ENCODE measurements around the gene DNAJC7. TPM values are rescaled to one million over a fixed set of nuclear protein-coding genes. Genes with fewer than 3 reads are reported as not detected.

The DNAJC7 gene
- total RNA-seq, 2 donors from 2014 or later = 106 to 117 TPM

DNA sequence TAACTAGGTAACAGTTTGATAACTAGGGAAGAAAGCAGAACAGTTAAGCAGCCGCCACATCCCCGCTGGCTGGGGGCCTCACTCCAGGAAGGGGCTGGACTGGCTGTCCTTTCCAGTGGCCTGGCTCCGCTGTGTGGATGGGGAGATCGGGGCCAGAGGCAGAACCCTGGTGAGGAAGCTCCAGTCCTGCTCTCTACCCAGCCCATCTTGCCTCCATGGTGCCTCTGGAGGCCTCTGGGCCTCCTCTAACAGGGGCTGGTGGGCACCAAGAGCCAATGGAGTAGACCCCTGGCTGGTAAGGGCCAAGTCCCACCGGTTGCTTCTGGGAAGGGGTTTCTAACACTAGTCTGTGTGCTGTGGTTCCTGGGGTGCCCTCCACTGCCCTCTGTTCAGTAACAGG is 42.6 kb downstream of the DNAJC7 start:
- peak in 1 of 2 donors; percentile 10 for ATAC-seq (replicated peaks in 1 of 2)
- no peaks in the 10 kb centered on the region for H3K27me3 Mint-ChIP-seq (ENCODE audit: low read depth)
- H3K4me1 Mint-ChIP-seq (ENCODE audit: low read depth) = peaks cover 20% of the 10 kb centered on the region
- DNase-seq = no peak
- peaks cover 12 to 20% of the 10 kb centered on the region in 2 donors for H3K36me3 Mint-ChIP-seq (ENCODE audit: insufficient read depth in 2 of 2)
- no peaks in the 10 kb centered on the region for H3K9me3 Mint-ChIP-seq
- no peak overlapping the region for H3K4me3 Mint-ChIP-seq
- H3K27ac Mint-ChIP-seq = no peak overlapping the region

GRCh38 chr17:41974031-41974430 is 43.2 kb downstream of the DNAJC7 start:
- Mint-ChIP-seq H3K27ac (no peak overlapping the region), H3K27me3 (ENCODE audit: low read depth) (no peaks in the 10 kb centered on the region), H3K36me3 (ENCODE audit: insufficient read depth in 2 of 2) (peaks cover 12 to 20% of the 10 kb centered on the region in 2 donors), H3K4me1 (ENCODE audit: low read depth) (peaks cover 26% of the 10 kb centered on the region), H3K4me3 (no peak overlapping the region), H3K9me3 (no peaks in the 10 kb centered on the region)
- DNase-seq = no peak
- ATAC-seq (replicated peaks in 1 of 2) = no peak

DNA sequence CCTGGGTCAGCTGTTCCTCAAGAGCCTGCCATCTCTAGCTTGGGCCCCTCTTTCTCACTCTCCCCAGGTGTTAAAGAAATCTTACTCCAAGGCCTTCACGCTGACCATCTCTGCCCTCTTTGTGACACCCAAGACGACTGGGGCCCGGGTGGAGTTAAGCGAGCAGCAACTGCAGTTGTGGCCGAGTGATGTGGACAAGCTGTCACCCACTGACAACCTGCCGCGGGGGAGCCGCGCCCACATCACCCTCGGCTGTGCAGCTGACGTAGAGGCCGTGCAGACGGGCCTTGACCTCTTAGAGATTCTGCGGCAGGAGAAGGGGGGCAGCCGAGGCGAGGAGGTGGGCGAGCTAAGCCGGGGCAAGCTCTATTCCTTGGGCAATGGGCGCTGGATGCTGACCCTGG is 43.8 kb downstream of the DNAJC7 start:
- H3K9me3 Mint-ChIP-seq = no peaks in the 10 kb centered on the region
- H3K36me3 Mint-ChIP-seq (ENCODE audit: insufficient read depth in 2 of 2) = peaks cover 12 to 17% of the 10 kb centered on the region in 2 donors
- H3K4me3 Mint-ChIP-seq = no peak overlapping the region
- peaks cover 29% of the 10 kb centered on the region for H3K4me1 Mint-ChIP-seq (ENCODE audit: low read depth)
- H3K27me3 Mint-ChIP-seq (ENCODE audit: low read depth) = no peaks in the 10 kb centered on the region
- ATAC-seq (replicated peaks in 1 of 2) (no peak), DNase-seq (no peak)
- no peak overlapping the region for H3K27ac Mint-ChIP-seq

DNA sequence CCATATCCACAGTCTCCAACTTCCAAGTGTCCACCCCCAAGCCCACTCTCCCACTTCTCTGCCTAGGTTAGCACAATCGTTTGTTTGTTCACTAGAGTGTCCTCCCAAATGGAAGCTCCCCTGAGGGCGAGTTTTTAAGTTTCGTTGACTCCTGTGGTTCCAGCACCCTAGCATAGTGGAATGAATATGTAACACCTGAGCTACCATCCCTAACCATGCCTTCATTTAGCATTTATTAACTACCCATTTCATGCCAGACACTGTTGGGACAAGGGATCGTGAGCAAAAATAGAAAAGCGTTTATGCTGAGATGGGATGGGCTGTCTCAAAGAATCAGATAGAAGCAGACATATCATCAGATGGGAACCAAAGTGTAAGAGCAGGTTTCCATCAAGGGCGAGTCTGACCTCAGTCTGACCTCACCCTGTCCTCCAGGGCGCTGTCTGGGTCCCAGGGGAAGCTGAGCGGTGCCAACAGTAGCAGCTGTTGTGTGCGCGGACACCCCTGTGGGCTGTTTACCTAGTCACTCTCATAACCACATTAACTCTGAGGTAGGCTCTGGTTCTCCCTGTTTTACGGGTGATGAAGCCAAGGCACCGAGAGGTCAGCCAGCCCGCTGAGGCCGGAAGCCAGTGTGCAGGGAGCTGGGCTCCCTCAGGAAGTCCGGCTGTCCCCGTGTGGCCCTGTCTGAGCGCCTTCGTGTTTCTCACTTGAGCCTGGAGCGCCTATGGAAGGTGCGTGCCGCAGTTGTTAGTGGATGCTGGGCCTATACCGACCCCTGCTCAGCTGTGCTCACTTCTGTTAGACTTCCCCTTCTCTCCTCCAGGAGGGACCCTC is 44.5 kb downstream of the DNAJC7 start:
- no peaks in the 10 kb centered on the region for H3K27me3 Mint-ChIP-seq (ENCODE audit: low read depth)
- no peak for ATAC-seq (replicated peaks in 1 of 2)

DNA sequence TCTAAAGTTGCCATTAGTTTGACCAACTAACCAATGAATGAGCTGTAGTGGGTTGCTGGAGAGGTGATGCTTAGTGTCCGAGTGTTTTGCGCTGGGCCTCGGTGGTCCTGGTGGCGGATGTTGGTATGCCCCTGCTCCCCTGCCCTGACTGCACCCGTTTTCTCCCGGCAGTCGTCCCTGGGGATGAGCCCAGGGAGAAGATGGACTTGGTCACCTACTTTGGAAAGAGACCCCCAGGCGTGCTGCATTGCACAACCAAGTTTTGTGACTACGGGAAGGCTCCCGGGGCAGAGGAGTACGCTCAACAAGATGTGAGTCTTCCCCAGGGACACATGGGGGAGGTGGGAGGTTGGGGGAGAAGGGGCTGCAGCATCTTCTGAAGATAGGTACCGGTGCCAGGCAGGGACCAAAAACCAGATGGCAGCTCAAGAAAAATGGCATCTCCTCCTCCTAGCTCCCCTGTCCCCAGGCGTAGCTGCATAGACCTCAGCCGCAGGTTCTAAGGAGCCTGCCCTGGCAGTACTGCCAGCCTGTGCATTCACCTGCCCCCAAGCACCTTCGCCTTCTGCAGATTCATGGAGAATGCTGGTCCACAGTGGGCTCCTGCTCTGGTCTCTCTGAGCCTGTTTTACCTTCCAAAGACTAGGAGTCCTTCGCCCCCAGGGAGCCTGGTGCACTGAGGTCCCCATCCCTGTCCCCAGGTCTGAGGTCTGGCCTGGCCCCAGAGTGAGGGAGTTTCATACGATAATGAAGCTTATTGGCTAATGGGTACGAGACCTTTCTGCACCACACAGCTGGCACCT is 45.3 kb downstream of the DNAJC7 start:
- H3K36me3 Mint-ChIP-seq (ENCODE audit: insufficient read depth in 2 of 2) = peaks cover 7 to 14% of the 10 kb centered on the region in 2 donors
- H3K9me3 Mint-ChIP-seq = no peaks in the 10 kb centered on the region
- H3K27me3 Mint-ChIP-seq (ENCODE audit: low read depth) = no peaks in the 10 kb centered on the region
- no peak for DNase-seq
- H3K4me3 Mint-ChIP-seq = no peak overlapping the region
- ATAC-seq (replicated peaks in 1 of 2) = no peak
- peaks cover 42% of the 10 kb centered on the region for H3K4me1 Mint-ChIP-seq (ENCODE audit: low read depth)
- no peak overlapping the region for H3K27ac Mint-ChIP-seq

More for the DNA sequence above, 44.5 kb downstream of the DNAJC7 start:
- Mint-ChIP-seq H3K4me1 (ENCODE audit: low read depth) (peaks cover 36% of the 10 kb centered on the region), H3K9me3 (no peaks in the 10 kb centered on the region), H3K36me3 (ENCODE audit: insufficient read depth in 2 of 2) (peaks cover 10 to 14% of the 10 kb centered on the region in 2 donors), H3K27ac (peak overlapping the region; percentile 11), H3K4me3 (no peak overlapping the region)
- no peak for DNase-seq

GRCh38 chr17:41970901-41971331 is 46.3 kb downstream of the DNAJC7 start:
- DNase-seq = no peak
- no peak for ATAC-seq (replicated peaks in 1 of 2)
- H3K36me3 Mint-ChIP-seq (ENCODE audit: insufficient read depth in 2 of 2) = peaks cover 7 to 9% of the 10 kb centered on the region in 2 donors
- H3K27me3 Mint-ChIP-seq (ENCODE audit: low read depth) = no peaks in the 10 kb centered on the region
- peaks cover 44% of the 10 kb centered on the region for H3K4me1 Mint-ChIP-seq (ENCODE audit: low read depth)
- H3K9me3 Mint-ChIP-seq = no peaks in the 10 kb centered on the region
- no peak overlapping the region for H3K27ac Mint-ChIP-seq
- H3K4me3 Mint-ChIP-seq = peak overlapping the region in 1 of 2 donors; percentile 3

GRCh38 chr17:41968676-41969075 is 48.6 kb downstream of the DNAJC7 start:
- Mint-ChIP-seq H3K4me1 (ENCODE audit: low read depth) (peaks cover 55% of the 10 kb centered on the region), H3K27ac (no peak overlapping the region), H3K36me3 (ENCODE audit: insufficient read depth in 2 of 2) (peaks cover 7 to 8% of the 10 kb centered on the region in 2 donors), H3K27me3 (ENCODE audit: low read depth) (no peaks in the 10 kb centered on the region), H3K4me3 (peak overlapping the region in 1 of 2 donors; percentile 79), H3K9me3 (no peaks in the 10 kb centered on the region)
- ATAC-seq (replicated peaks in 1 of 2) = no peak
- no peak for DNase-seq

DNA sequence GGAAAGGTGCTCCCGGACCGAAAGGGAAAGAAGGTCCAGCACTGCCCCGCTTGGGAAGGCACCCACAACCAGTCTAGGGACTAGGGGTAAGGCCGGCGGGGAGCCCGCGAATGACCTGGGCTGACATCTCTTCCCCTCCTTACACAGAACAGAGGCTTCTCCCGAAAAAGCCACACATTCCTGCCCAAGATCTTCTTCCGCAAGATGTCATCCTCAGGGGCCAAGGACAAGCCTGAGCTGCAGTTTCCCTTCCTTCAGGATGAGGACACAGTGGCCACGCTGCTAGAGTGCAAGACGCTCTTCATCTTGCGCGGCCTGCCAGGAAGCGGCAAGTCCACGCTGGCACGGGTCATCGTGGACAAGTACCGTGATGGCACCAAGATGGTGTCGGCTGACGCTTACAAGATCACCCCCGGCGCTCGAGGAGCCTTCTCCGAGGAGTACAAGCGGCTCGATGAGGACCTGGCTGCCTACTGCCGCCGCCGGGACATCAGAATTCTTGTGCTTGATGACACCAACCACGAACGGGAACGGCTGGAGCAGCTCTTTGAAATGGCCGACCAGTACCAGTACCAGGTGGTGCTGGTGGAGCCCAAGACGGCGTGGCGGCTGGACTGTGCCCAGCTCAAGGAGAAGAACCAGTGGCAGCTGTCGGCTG is 49.2 kb downstream of the DNAJC7 start:
- H3K9me3 Mint-ChIP-seq = no peaks in the 10 kb centered on the region
- H3K27me3 Mint-ChIP-seq (ENCODE audit: low read depth) = no peaks in the 10 kb centered on the region
- H3K4me3 Mint-ChIP-seq = peak overlapping the region; percentile 73 to 79
- H3K4me1 Mint-ChIP-seq (ENCODE audit: low read depth) = peaks cover 55% of the 10 kb centered on the region
- no peak for ATAC-seq (replicated peaks in 1 of 2)
- H3K27ac Mint-ChIP-seq = peak overlapping the region; percentile 40
- H3K36me3 Mint-ChIP-seq (ENCODE audit: insufficient read depth in 2 of 2) = peaks cover 5 to 7% of the 10 kb centered on the region in 2 donors
- no peak for DNase-seq

DNA sequence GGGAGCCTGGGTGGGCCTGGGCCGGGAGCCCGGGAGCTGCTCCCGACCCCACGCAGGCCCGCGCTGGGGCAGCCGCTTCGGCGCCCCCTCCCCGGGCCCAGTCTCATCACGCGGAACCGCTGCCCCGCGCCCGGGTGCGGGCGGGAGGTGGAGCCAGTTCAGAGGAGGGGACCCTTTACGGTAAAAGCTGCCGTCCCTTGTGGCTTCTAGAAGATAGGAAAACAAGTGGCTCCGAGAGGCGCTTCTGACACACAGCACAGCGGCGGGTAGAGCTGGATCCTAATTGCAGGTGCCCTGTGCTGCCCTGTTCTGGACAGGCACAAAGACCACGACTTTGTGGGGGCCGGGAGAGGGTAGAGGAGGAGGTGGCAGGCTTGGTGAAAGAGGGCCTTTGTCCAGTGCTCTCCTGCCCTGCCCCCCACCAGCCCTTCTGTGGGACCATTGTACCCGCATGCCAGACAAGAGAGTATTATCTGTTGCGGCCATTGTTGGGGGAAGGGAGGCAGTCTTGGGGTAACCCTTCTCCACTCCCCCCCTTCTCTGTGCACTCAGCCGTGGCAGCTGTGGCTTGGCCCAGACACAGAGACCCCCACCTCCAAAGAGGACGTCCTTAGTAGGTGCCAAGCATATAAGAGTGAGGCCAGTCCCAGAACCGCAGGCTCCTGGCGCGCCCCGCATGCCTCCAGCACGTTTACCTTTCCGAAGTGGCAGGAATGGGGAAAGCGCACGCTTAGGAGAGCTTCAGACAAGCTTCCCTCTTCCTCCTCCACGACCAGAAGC is 49.9 kb downstream of the DNAJC7 start:
- no peaks in the 10 kb centered on the region for H3K9me3 Mint-ChIP-seq
- peak; percentile 57 to 58 for DNase-seq
- peaks cover 5 to 6% of the 10 kb centered on the region in 2 donors for H3K36me3 Mint-ChIP-seq (ENCODE audit: insufficient read depth in 2 of 2)
- H3K27ac Mint-ChIP-seq = peak overlapping the region; percentile 85
- H3K27me3 Mint-ChIP-seq (ENCODE audit: low read depth) = no peaks in the 10 kb centered on the region
- peak; percentile 24 to 27 for ATAC-seq (replicated peaks in 1 of 2)
- peaks cover 55% of the 10 kb centered on the region for H3K4me1 Mint-ChIP-seq (ENCODE audit: low read depth)
- peak overlapping the region; percentile 73 to 79 for H3K4me3 Mint-ChIP-seq

- Mint-ChIP-seq H3K4me3 (peak within 1 kb of the TSS; percentile 73 to 79), H3K27me3 (ENCODE audit: low read depth) (no peaks in the 10 kb centered on the region), H3K27ac (peak within 1 kb of the TSS; percentile 85), H3K4me1 (ENCODE audit: low read depth) (peaks cover 53% of the 10 kb centered on the region), H3K9me3 (no peaks in the 10 kb centered on the region), H3K36me3 (ENCODE audit: insufficient read depth in 2 of 2) (peaks cover 5 to 6% of the 10 kb centered on the region in 2 donors)
- ATAC-seq (replicated peaks in 1 of 2) (peak; percentile 84 to 88), DNase-seq (peak; percentile 94 to 95)
Measured at GRCh38 chr17:41966463-41967140, 50.6 kb downstream of the DNAJC7 start, which contains the start of gene CNP. TSS of gene CNP (plus strand) at chr17:41966795. CDS start at chr17:41966885, 90 bp downstream.

DNA sequence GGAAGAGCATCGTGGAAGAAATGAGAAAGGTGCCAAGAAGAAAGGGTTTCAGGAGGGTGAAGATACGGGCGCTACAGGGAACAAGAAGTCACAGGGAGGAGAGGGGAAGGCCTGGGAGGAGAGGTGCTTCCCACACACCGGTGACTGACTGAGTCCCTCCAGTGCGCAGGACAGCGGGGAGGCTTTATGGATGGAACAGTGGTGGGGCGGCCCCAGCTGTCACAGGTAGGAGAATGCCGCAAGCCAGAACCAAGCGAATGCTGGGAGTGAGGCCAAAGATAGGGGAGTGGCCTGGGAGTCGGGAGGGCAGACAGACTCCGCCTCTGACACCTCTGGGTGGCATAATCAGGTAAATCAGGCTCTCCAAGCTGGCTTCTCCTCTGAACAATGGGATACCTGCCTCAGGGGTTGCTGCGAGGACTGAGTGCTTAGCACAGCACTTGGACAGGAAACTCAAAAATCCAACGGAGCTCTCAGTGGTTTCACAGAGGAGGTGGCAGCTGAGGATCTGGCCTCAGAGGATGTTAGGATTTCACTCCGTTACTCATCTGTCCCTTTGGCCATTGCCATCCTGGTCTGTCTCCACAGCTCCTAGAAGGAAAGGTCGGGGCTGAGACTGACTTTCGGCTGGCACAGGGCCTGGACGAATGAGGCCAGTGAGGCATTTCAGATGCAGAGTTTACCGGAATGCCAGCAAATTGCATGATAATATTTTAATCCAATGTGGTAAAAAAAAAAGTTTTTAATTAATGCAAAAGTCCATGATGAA is 51.4 kb downstream of the DNAJC7 start:
- H3K4me1 Mint-ChIP-seq (ENCODE audit: low read depth) = peaks cover 46% of the 10 kb centered on the region

More for the DNA sequence above, 51.4 kb downstream of the DNAJC7 start:
- Mint-ChIP-seq H3K9me3 (no peaks in the 10 kb centered on the region), H3K36me3 (ENCODE audit: insufficient read depth in 2 of 2) (peaks cover 3% of the 10 kb centered on the region in 2 donors), H3K27me3 (ENCODE audit: low read depth) (no peaks in the 10 kb centered on the region), H3K4me3 (peak overlapping the region; percentile 73 to 79), H3K27ac (peak overlapping the region; percentile 31)
- peak; percentile 61 to 63 for DNase-seq
- ATAC-seq (replicated peaks in 1 of 2) = peak; percentile 33 to 37

All from activated T-cell treated with anti-CD3 and anti-CD28 coated beads, Interleukin-2, amount 50 U/mL, for 72 hours (primary cell).